ENCODE data around the gene ITGB1. TPM values are rescaled to one million over a fixed set of nuclear protein-coding genes. Genes with fewer than 3 reads are reported as not detected.

The ITGB1 gene
- total and polyA plus RNA-seq, 2 of the 8 experiments (the other 6 are each of a cell fraction or from before 2014, with no cell fraction given) = 82.7 to 321 TPM

- Histone ChIP-seq H3K23me2 (ENCODE audit: low read depth, low read length) (no peaks in the 10 kb centered on the region), H3K27ac (ENCODE audit: low read depth, low read length) (no peak overlapping the region), H4K5ac (ENCODE audit: insufficient read length, low read depth, low read length) (no peak overlapping the region), H2BK15ac (ENCODE audit: low read length) (no peak overlapping the region), H3K56ac (replicated peaks; ENCODE audit: insufficient read length, low read depth, low read length) (no peak overlapping the region), H4K91ac (replicated peaks; ENCODE audit: insufficient read length, low read length) (no peak overlapping the region), H3K23ac (ENCODE audit: insufficient read length) (no peak overlapping the region), H3K18ac (ENCODE audit: extremely low read depth, low read length) (no peak overlapping the region), H4K8ac (ENCODE audit: extremely low read depth, insufficient read depth, low read length) (no peak overlapping the region), H3K4me2 (ENCODE audit: insufficient read depth in 1 of 2, low read depth in 2 of 2, low read length in 2 of 2) (peak overlapping the region in 1 of 2 experiments; percentile 2; a peak in 1 of 4 replicates), H2AFZ (ENCODE audit: low read length) (no peak overlapping the region), H2BK12ac (ENCODE audit: low read depth, low read length) (no peak overlapping the region), H2AK5ac (ENCODE audit: low read depth, low read length) (no peak overlapping the region), H2BK20ac (ENCODE audit: low read length) (no peak overlapping the region), H4K20me1 (replicated peaks in 1 of 2; ENCODE audit: control insufficient read depth in 1 of 2, insufficient read depth in 2 of 2, low read length in 2 of 2) (peaks cover 32 to 37% of the 10 kb centered on the region in 2 experiments), H3K27me3 (replicated peaks in 1 of 4; ENCODE audit: control insufficient read depth in 3 of 4, extremely low read depth in 1 of 4, insufficient read depth in 3 of 4, low read length in 3 of 4) (no peaks in the 10 kb centered on the region), H3K4ac (replicated peaks; ENCODE audit: insufficient read length, low read depth, low read length) (no peak overlapping the region), H3K9me3 (ENCODE audit: insufficient read depth in 2 of 2, low read depth in 1 of 2, low read length in 1 of 2) (no peaks in the 10 kb centered on the region), H3K79me1 (ENCODE audit: low read depth, low read length) (peaks cover 11% of the 10 kb centered on the region; the same call in 1 of the 2 replicates), H2BK120ac (replicated peaks; ENCODE audit: low read depth, low read length) (no peak overlapping the region), H3K36me3 (ENCODE audit: control insufficient read depth in 2 of 4, insufficient read depth in 4 of 4, low read length in 3 of 4) (peaks cover 0 to 10% (median 0%) of the 10 kb centered on the region in 4 experiments; a peak in 3 of 8 replicates), H2BK5ac (ENCODE audit: low read depth, low read length) (no peak overlapping the region), H3K4me3 (ENCODE audit: extremely low read depth in 1 of 4, insufficient read depth in 2 of 4, low read depth in 3 of 4, low read length in 4 of 4) (no peak overlapping the region), H3K4me1 (replicated peaks in 1 of 4; ENCODE audit: control insufficient read depth in 3 of 4, insufficient read depth in 4 of 4, low read length in 3 of 4) (peaks cover 3 to 23% (median 19%) of the 10 kb centered on the region in 4 experiments; a peak in 6 of 7 replicates), H3K79me2 (ENCODE audit: control insufficient read depth in 1 of 2, insufficient read depth in 2 of 2, low read length in 2 of 2) (peaks cover 48 to 100% of the 10 kb centered on the region in 2 experiments), H3K14ac (ENCODE audit: insufficient read length) (no peak overlapping the region), H3K9ac (replicated peaks in 1 of 4; ENCODE audit: extremely low read depth in 1 of 4, low read depth in 3 of 4, low read length in 3 of 4) (no peak overlapping the region; a peak in 1 of 7 replicates)
- DNase-seq (ENCODE audit: low read depth in 1 of 2, low spot score in 2 of 2) (no peak), FAIRE-seq (no peak)
- 96% methylated on average over 10 of the region's 10 CpGs; no CpG with 5 or more reads in 1 of the 2 experiments for WGBS, 2 experiments (ENCODE audit: extremely low coverage in 1 of 2, insufficient coverage in 1 of 2, insufficient read length in 1 of 2, insufficient replicate concordance in 2 of 2, low coverage in 1 of 2, low lambda C conversion rate in 2 of 2, missing lambda C conversion rate in 1 of 2)
- CTCF ChIA-PET (ENCODE audit: partially characterized antibody) = interaction anchor here (0.7 to 2.2 kb wide), 5 partner anchors 18 to 69 kb away, joined by 3 to 8 read pairs (median 4); no protein-coding TSS in a partner anchor
- no peak for TF ChIP-seq SP2 (IDR thresholded peaks at IDR 0.05; ENCODE audit: low read length)
- no peak for TF ChIP-seq TCF12 (IDR thresholded peaks at IDR 0.05; ENCODE audit: low read depth, low read length)
- TF ChIP-seq BCL11A (IDR thresholded peaks at IDR 0.05; ENCODE audit: low read depth in 2 of 2, low read length in 2 of 2) = no peak
- no peak for TF ChIP-seq CHD1 (IDR thresholded peaks at IDR 0.05; ENCODE audit: low read depth, low read length)
- no peak for TF ChIP-seq TAF1 (IDR thresholded peaks at IDR 0.05; ENCODE audit: low read depth, low read length)
- TF ChIP-seq KDM1A (IDR thresholded peaks at IDR 0.05; ENCODE audit: borderline replicate concordance, low read length) = no peak
- TF ChIP-seq SUZ12 (IDR thresholded peaks at IDR 0.05; ENCODE audit: low read length) = no peak
- no peak for TF ChIP-seq FOSL1 (IDR thresholded peaks at IDR 0.05; ENCODE audit: insufficient read depth, low read depth, low read length)
- POLR2A ChIA-PET (ENCODE audit: partially characterized antibody) = interaction anchor here (1.2 to 4.2 kb wide), 5 partner anchors 11 to 32 kb away, joined by 3 to 19 read pairs (median 8); no protein-coding TSS in a partner anchor
Measured at GRCh38 chr10:32939296-32940111, 18.5 kb downstream of the ITGB1 start.

Measured in H1 (cell line).